Upper lobe of left lung (tissue), 6 donors: Measurements from ENCODE around the gene GDPD2. TPM values are rescaled to one million over a fixed set of nuclear protein-coding genes. Genes with fewer than 3 reads are reported as not detected.
A peak's percentile ranks its signal among the peaks of the same experiment; 100 is the strongest.

Source experiments
- ATAC-seq, 2 donors: fragments of 200-7000 bp; cut with Tn5 transposase; one replicate each; pipeline ENCODE4 v1.9.1; 2022; ENCODE audit warnings: mild to moderate bottlenecking in 2 of 2, moderate library complexity in 2 of 2; ENCODE audit not compliant: low FRiP score in 2 of 2
- DNase-seq, 2 donors: peaks; one replicate each; pipeline ENCODE4 v3.0.0-alpha.2; 2019 to 2020
- H3K27ac ChIP-seq, 4 donors: fragments of 200-600 bp; sonication (generic); one replicate each; pipeline ENCODE4 v1.5.1; 2016 to 2019
- H3K27me3 ChIP-seq, 4 donors: fragments of 200-600 bp; sonication (generic); one replicate each; pipeline ENCODE4 v1.5.1; 2017 to 2019
- H3K36me3 ChIP-seq, 4 donors: fragments of 200-600 bp; sonication (generic); one replicate each; pipeline ENCODE4 v1.5.1; 2016 to 2019
- H3K4me1 ChIP-seq, 4 donors: fragments of 200-600 bp; sonication (generic); one replicate each; pipeline ENCODE4 v1.5.1; 2018 to 2019
- H3K4me3 ChIP-seq, 4 donors: fragments of 200-600 bp; sonication (generic); one replicate each; pipeline ENCODE4 v1.5.1; 2017 to 2019; ENCODE audit warnings: mild to moderate bottlenecking in 2 of 4, moderate library complexity in 1 of 4
- H3K9me3 ChIP-seq, 4 donors: fragments of 200-600 bp; sonication (generic); one replicate each; pipeline ENCODE4 v1.5.1; 2018 to 2019
- CTCF ChIP-seq, 6 experiments: fragments of 450-650 bp in 4 of 6; fragments of 200-600 bp in 2 of 6; sonication (generic) in 2 of 6; IDR thresholded peaks; one replicate each; pipeline ENCODE4 v1.5.1; 2016 to 2019; ENCODE audit warnings: antibody characterized with exemption in 6 of 6
- EP300 ChIP-seq, 4 donors: sonication (generic); formaldehyde crosslinking; IDR thresholded peaks; one replicate each; pipeline ENCODE4 v1.5.1; 2017; ENCODE audit warnings: antibody characterized with exemption in 4 of 4, control low read depth in 2 of 4
- POLR2A ChIP-seq, 4 donors: fragments of 450-650 bp; IDR thresholded peaks; one replicate each; pipeline ENCODE4 v1.5.1; 2016 to 2017; ENCODE audit warnings: antibody characterized with exemption in 4 of 4, mild to moderate bottlenecking in 2 of 4
- POLR2AphosphoS5 ChIP-seq, 2 donors: sonication (generic); formaldehyde crosslinking; IDR thresholded peaks; one replicate each; pipeline ENCODE4 v1.5.1; 2017; ENCODE audit warnings: antibody characterized with exemption in 2 of 2
- WGBS, 2 donors: methylation state at CpG; one replicate each; pipeline ENCODE4 v1.1.5; 2017 to 2018; 5-methylcytosine and 5-hydroxymethylcytosine counted together
- total RNA-seq, 6 donors: library from RNA; depleted of rRNA in 4 of 6; stranded (reverse); fragments of >200 nt in 4 of 6; gene quantifications; one replicate each; pipeline versions ENCODE4 v1.1.0 to v1.2.1, GENCODE V29; 2016 to 2021
- donor health status: DM: no; HTN: no; CAD: no; lungs with moderate emphysema.
- donor health status: DM: no; HTN: yes; CAD: no; lungs with severe emphysema.

The GDPD2 gene
- total RNA-seq, 6 donors from 2014 or later, result not detected

- no peaks in the 10 kb centered on the region for H3K27me3 ChIP-seq
- H3K4me1 ChIP-seq, result no peaks in the 10 kb centered on the region
- no peak for DNase-seq
- no peaks in the 10 kb centered on the region for H3K36me3 ChIP-seq
- ATAC-seq, result no peak
- H3K4me3 ChIP-seq, result no peak overlapping the region
- H3K27ac ChIP-seq, result no peak overlapping the region
- TF ChIP-seq EP300 (IDR thresholded peaks at IDR 0.05) (no peak), POLR2A (IDR thresholded peaks at IDR 0.05) (no peak), POLR2AphosphoS5 (IDR thresholded peaks at IDR 0.05) (no peak), CTCF (IDR thresholded peaks at IDR 0.05) (no peak)
- no peaks in the 10 kb centered on the region for H3K9me3 ChIP-seq
Measured at GRCh38 chrX:70464051-70464450, 40.9 kb downstream of the GDPD2 start.

- Histone ChIP-seq H3K4me3 (no peak overlapping the region), H3K27ac (no peak overlapping the region), H3K4me1 (no peaks in the 10 kb centered on the region), H3K27me3 (no peaks in the 10 kb centered on the region), H3K9me3 (no peaks in the 10 kb centered on the region), H3K36me3 (no peaks in the 10 kb centered on the region)
- ATAC-seq (no peak), DNase-seq (no peak)
- TF ChIP-seq EP300 (IDR thresholded peaks at IDR 0.05) (no peak), CTCF (IDR thresholded peaks at IDR 0.05) (no peak), POLR2A (IDR thresholded peaks at IDR 0.05) (no peak), POLR2AphosphoS5 (IDR thresholded peaks at IDR 0.05) (no peak)
Measured at GRCh38 chrX:70466968-70467367, 43.9 kb downstream of the GDPD2 start.

- TF ChIP-seq EP300 (IDR thresholded peaks at IDR 0.05) (no peak), POLR2AphosphoS5 (IDR thresholded peaks at IDR 0.05) (no peak), POLR2A (IDR thresholded peaks at IDR 0.05) (no peak), CTCF (IDR thresholded peaks at IDR 0.05) (no peak)
- no peaks in the 10 kb centered on the region for H3K9me3 ChIP-seq
- no peaks in the 10 kb centered on the region for H3K4me1 ChIP-seq
- no peak overlapping the region for H3K27ac ChIP-seq
- DNase-seq, result no peak
- no peaks in the 10 kb centered on the region for H3K27me3 ChIP-seq
- 75 to 91% methylated on average over 1 of the region's 1 CpG for WGBS, 2 donors
- H3K36me3 ChIP-seq, result no peaks in the 10 kb centered on the region
- no peak for ATAC-seq
- H3K4me3 ChIP-seq, result no peak overlapping the region
Measured at GRCh38 chrX:70468709-70469108, 45.6 kb downstream of the GDPD2 start.

- DNase-seq (no peak), ATAC-seq (peak in 1 of 2 donors; percentile 28)
- no peak overlapping the region for H3K27ac ChIP-seq
- TF ChIP-seq CTCF (IDR thresholded peaks at IDR 0.05) (no peak), POLR2AphosphoS5 (IDR thresholded peaks at IDR 0.05) (no peak), POLR2A (IDR thresholded peaks at IDR 0.05) (no peak), EP300 (IDR thresholded peaks at IDR 0.05) (no peak)
- 46 to 55% methylated on average over 3 of the region's 3 CpGs for WGBS, 2 donors
- no peaks in the 10 kb centered on the region for H3K9me3 ChIP-seq
- H3K27me3 ChIP-seq, result no peaks in the 10 kb centered on the region
- H3K4me3 ChIP-seq, result no peak overlapping the region
- H3K4me1 ChIP-seq, result no peaks in the 10 kb centered on the region
- no peaks in the 10 kb centered on the region for H3K36me3 ChIP-seq
Measured at GRCh38 chrX:70470850-70471289, 47.8 kb downstream of the GDPD2 start.

- TF ChIP-seq CTCF (IDR thresholded peaks at IDR 0.05), result no peak
- no peak for TF ChIP-seq POLR2A (IDR thresholded peaks at IDR 0.05)
- TF ChIP-seq EP300 (IDR thresholded peaks at IDR 0.05), result no peak
- no peak for TF ChIP-seq POLR2AphosphoS5 (IDR thresholded peaks at IDR 0.05)
- H3K4me3 ChIP-seq, result no peak overlapping the region
Measured at GRCh38 chrX:70476166-70476933, 53.2 kb downstream of the GDPD2 start.

More at GRCh38 chrX:70476166-70476933, 53.2 kb downstream of the GDPD2 start:
- 74 to 96% methylated on average over 5 of the region's 5 CpGs for WGBS, 2 donors
- Histone ChIP-seq H3K27me3 (no peaks in the 10 kb centered on the region), H3K9me3 (no peaks in the 10 kb centered on the region), H3K27ac (peak overlapping the region in 3 of 4 donors; percentile 23 to 58 (median 35)), H3K36me3 (no peaks in the 10 kb centered on the region), H3K4me1 (peaks cover 6 to 26% (median 18%) of the 10 kb centered on the region in 4 donors)
- ATAC-seq, result no peak
- no peak for DNase-seq
